Body of pancreas (tissue), 4 donors: Measurements from ENCODE around the gene DYSF. TPM values are rescaled to one million over a fixed set of nuclear protein-coding genes. Genes with fewer than 3 reads are reported as not detected.

ENCODE experiments used
- ATAC-seq: fragments of 150-250 bp; one replicate; pipeline ENCODE4 v1.9.1; 2016
- DNase-seq, 4 donors: peaks; one replicate each; pipeline ENCODE4 v3.0.0-alpha.2; 2019
- H3K27ac ChIP-seq, 4 donors: fragments of 200-600 bp; sonication (generic); 1 replicate in 3 of 4; 2 replicates in 1 of 4; pipeline versions ENCODE4 v1.5.1 to v1.6.1; 2016 to 2019; ENCODE audit warnings: mild to moderate bottlenecking in 1 of 4, mixed read lengths in 1 of 4, moderate library complexity in 1 of 4
- H3K27me3 ChIP-seq, 2 donors: fragments of 200-600 bp; sonication (generic); one replicate each; pipeline ENCODE4 v1.6.0; 2016; ENCODE audit warnings: mild to moderate bottlenecking in 1 of 2
- H3K36me3 ChIP-seq, 2 donors: fragments of 200-600 bp; sonication (generic); replicated peaks in 1 of 2; 2 replicates each; pipeline ENCODE4 v1.5.1; 2016; ENCODE audit warnings: low read depth in 2 of 2; ENCODE audit not compliant: insufficient read depth in 1 of 2
- H3K4me1 ChIP-seq: fragments of 200-600 bp; sonication (generic); one replicate; pipeline ENCODE4 v1.6.0; 2016
- H3K4me3 ChIP-seq, 2 donors: fragments of 200-600 bp; sonication (generic); 1 replicate in 1 of 2; 2 replicates in 1 of 2; pipeline ENCODE4 v1.5.1; 2016 to 2019
- H3K9me3 ChIP-seq, 3 donors: fragments of 200-600 bp; sonication (generic); 1 replicate in 2 of 3; 2 replicates in 1 of 3; pipeline ENCODE4 v1.5.1; 2016
- POLR2A ChIP-seq, 3 donors: fragments of 450-650 bp; IDR thresholded peaks; one replicate each; pipeline ENCODE4 v1.6.1; 2016; ENCODE audit warnings: antibody characterized with exemption in 3 of 3, mild to moderate bottlenecking in 2 of 3
- WGBS, 2 donors: methylation state at CpG; one replicate each; pipeline ENCODE4 v1.1.5; 2017; 5-methylcytosine and 5-hydroxymethylcytosine counted together
- intact Hi-C: fragments of 100-400 bp; cut with DNase I; formaldehyde crosslinking; loops from one replicate; pipeline ENCODE4 v1.15.1; 2023
- total RNA-seq, 2 donors: library from RNA; depleted of rRNA; stranded (reverse); fragments of >200 nt; gene quantifications; one replicate each; pipeline ENCODE4 v1.1.0, GENCODE V29; 2016
- TF ChIP-seq, protein P1 (sequence below), 7 experiments: fragments of 450-650 bp in 4 of 7; fragments of 200-600 bp in 3 of 7; sonication (generic) in 3 of 7; IDR thresholded peaks; one replicate each; pipeline ENCODE4 v1.5.1; 2016 to 2019; ENCODE audit warnings: antibody characterized with exemption in 7 of 7

DYSF gene
- total RNA-seq, 2 donors from 2014 or later, result 3.1 to 10.9 TPM

DNA sequence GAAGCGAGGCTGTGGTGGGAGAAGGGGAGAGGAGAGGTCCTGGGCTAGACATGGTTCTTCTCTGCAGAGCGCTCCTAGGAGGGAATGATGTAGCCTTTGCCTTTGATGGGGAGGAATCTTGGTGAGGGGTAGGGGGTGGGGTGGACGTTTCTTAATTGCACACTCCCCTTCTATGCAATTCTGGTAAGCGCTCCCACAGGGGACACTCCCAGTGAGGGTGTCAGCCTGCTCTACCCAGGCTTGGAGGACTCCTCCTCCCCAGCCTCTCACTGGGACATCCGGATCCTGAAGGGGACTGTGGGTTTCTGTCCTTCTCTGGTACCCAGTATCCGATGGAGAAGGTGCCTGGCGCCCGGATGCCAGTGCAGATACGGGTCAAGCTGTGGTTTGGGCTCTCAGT is 114.3 kb downstream of the DYSF start:
- DNase-seq, result no peak
- Histone ChIP-seq H3K27ac (no peak overlapping the region), H3K27me3 (no peaks in the 10 kb centered on the region), H3K9me3 (no peaks in the 10 kb centered on the region), H3K4me1 (no peaks in the 10 kb centered on the region), H3K4me3 (no peak overlapping the region), H3K36me3 (no peaks in the 10 kb centered on the region)
- TF ChIP-seq, protein P1, sequence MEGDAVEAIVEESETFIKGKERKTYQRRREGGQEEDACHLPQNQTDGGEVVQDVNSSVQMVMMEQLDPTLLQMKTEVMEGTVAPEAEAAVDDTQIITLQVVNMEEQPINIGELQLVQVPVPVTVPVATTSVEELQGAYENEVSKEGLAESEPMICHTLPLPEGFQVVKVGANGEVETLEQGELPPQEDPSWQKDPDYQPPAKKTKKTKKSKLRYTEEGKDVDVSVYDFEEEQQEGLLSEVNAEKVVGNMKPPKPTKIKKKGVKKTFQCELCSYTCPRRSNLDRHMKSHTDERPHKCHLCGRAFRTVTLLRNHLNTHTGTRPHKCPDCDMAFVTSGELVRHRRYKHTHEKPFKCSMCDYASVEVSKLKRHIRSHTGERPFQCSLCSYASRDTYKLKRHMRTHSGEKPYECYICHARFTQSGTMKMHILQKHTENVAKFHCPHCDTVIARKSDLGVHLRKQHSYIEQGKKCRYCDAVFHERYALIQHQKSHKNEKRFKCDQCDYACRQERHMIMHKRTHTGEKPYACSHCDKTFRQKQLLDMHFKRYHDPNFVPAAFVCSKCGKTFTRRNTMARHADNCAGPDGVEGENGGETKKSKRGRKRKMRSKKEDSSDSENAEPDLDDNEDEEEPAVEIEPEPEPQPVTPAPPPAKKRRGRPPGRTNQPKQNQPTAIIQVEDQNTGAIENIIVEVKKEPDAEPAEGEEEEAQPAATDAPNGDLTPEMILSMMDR (IDR thresholded peaks at IDR 0.05), result no peak
- no peak for TF ChIP-seq POLR2A (IDR thresholded peaks at IDR 0.05)
- no peak for ATAC-seq
- WGBS, 2 donors, result 67 to 90% methylated on average over 7 to 9 of the region's 9 CpGs
- intact Hi-C loops, result no loop called here

DNA sequence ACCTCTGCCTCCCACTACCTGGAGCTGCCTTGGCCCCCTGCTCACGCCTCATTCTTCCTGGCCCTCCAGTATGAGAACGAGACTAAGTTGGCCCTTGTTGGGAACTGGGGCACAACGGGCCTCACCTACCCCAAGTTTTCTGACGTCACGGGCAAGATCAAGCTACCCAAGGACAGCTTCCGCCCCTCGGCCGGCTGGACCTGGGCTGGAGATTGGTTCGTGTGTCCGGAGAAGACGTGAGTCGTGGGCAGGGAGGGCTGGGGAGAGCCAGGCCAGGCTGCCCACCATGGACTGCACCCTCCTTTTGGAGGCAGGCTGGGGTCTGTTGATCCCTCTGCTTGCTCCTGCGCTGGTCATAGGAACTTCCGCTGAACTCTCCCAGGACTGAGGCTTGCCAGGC is 114.7 kb downstream of the DYSF start:
- no peaks in the 10 kb centered on the region for H3K36me3 ChIP-seq
- WGBS, 2 donors, result 81 to 84% methylated on average over 13 to 14 of the region's 14 CpGs

DNA sequence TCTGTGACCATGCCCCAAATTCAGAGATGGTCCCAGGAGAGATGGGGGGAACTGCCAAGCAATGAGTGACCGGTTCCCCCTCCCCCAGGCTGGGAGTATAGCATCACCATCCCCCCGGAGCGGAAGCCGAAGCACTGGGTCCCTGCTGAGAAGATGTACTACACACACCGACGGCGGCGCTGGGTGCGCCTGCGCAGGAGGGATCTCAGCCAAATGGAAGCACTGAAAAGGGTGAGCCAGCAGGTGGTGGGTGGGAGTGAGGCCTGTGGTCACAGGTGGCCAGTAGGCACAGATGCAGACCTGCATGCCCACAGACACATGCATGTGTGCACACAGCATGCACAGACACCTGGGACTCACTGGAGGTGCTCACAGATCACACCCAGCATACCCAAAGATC is 117.2 kb downstream of the DYSF start:
- no peaks in the 10 kb centered on the region for H3K36me3 ChIP-seq
- H3K27ac ChIP-seq, result no peak overlapping the region
- no peak for ATAC-seq
- no peak for DNase-seq
- no peaks in the 10 kb centered on the region for H3K27me3 ChIP-seq
- no peaks in the 10 kb centered on the region for H3K9me3 ChIP-seq
- TF ChIP-seq POLR2A (IDR thresholded peaks at IDR 0.05), result no peak
- H3K4me3 ChIP-seq, result no peak overlapping the region
- intact Hi-C loops, result no loop called here
- 88 to 100% methylated on average over 7 to 10 of the region's 10 CpGs for WGBS, 2 donors
- no peaks in the 10 kb centered on the region for H3K4me1 ChIP-seq

More for the DNA sequence above, 114.7 kb downstream of the DYSF start:
- Histone ChIP-seq H3K4me3 (no peak overlapping the region), H3K27me3 (no peaks in the 10 kb centered on the region), H3K9me3 (no peaks in the 10 kb centered on the region), H3K27ac (no peak overlapping the region), H3K4me1 (no peaks in the 10 kb centered on the region)
- intact Hi-C loops, result no loop called here
- ATAC-seq, result no peak
- no peak for DNase-seq
- TF ChIP-seq, protein P1 (IDR thresholded peaks at IDR 0.05), result no peak
- TF ChIP-seq POLR2A (IDR thresholded peaks at IDR 0.05), result no peak

DNA sequence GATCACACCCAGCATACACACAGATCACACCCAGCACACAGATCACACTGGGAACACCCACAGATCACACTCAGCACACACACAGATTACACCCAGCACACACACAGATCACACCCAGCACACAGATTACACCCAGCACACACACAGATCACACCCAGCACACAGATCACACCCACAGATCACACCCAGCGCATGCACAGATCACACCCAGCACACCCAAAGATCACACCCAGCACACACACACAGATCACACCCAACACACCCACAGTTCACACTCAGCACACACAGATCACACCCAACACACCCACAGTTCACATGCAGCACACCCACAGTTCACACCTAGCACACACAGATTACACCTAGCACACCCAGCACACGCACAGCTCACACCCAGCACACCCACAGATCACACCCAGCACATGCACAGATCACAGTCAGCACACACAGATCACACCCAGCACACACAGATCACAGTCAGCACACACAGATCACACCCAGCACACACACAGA is 117.6 kb downstream of the DYSF start:
- Histone ChIP-seq H3K9me3 (no peaks in the 10 kb centered on the region), H3K36me3 (no peaks in the 10 kb centered on the region), H3K4me1 (no peaks in the 10 kb centered on the region), H3K27me3 (no peaks in the 10 kb centered on the region), H3K4me3 (no peak overlapping the region), H3K27ac (no peak overlapping the region)
- intact Hi-C loops, result no loop called here
- TF ChIP-seq POLR2A (IDR thresholded peaks at IDR 0.05), result no peak
- TF ChIP-seq, protein P1 (IDR thresholded peaks at IDR 0.05), result no peak
- DNase-seq, result no peak
- ATAC-seq, result no peak
- 82 to 90% methylated on average over 2 of the region's 2 CpGs for WGBS, 2 donors

DNA sequence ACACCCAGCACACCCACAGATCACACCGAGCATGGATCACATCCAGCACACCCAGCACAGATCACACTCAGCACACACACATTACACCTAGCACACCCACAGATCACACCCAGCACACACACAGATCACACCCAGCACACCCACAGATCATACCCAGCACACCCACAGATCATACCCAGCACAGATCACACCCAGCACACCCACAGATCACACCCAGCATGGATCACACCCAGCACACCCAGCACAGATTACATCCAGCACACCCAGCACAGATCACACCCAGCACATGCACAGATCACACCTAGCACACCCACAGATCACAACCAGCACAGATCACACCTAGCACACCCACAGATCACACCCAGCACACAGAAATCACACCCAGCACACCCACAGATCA is 118.6 kb downstream of the DYSF start:
- TF ChIP-seq, protein P1 (IDR thresholded peaks at IDR 0.05), result no peak
- no peak for TF ChIP-seq POLR2A (IDR thresholded peaks at IDR 0.05)
- Histone ChIP-seq H3K4me3 (no peak overlapping the region), H3K9me3 (no peaks in the 10 kb centered on the region), H3K36me3 (no peaks in the 10 kb centered on the region), H3K27ac (no peak overlapping the region), H3K27me3 (no peaks in the 10 kb centered on the region), H3K4me1 (no peaks in the 10 kb centered on the region)
- ATAC-seq, result no peak
- no peak for DNase-seq
- WGBS, 2 donors, result 60% methylated on average over 1 of the region's 1 CpG; no CpG with 5 or more reads in 1 of the 2 donors
- intact Hi-C loops, result no loop called here
